Measurements from ENCODE around the gene TIFAB. TPM values are rescaled to one million over a fixed set of nuclear protein-coding genes. Genes with fewer than 3 reads are reported as not detected.

TIFAB gene
- total RNA-seq, 1 donor from 2014 or later, result not detected

GRCh38 chr5:135398160-135398854 is 53.8 kb downstream of the TIFAB start:
- H3K9me3 Mint-ChIP-seq (ENCODE audit: low read depth), result no peaks in the 10 kb centered on the region
- H3K4me1 Mint-ChIP-seq (ENCODE audit: low read depth), result peaks cover 62% of the 10 kb centered on the region
- peak overlapping the region; percentile 95 for H3K27ac Mint-ChIP-seq
- H3K4me3 Mint-ChIP-seq (ENCODE audit: low read depth), result peak overlapping the region; percentile 85
- no peak for TF ChIP-seq CTCF (IDR thresholded peaks at IDR 0.05; ENCODE audit: unreplicated experiment)
- no peak for DNase-seq (ENCODE audit: low spot score, unreplicated experiment)
- H3K27me3 Mint-ChIP-seq, result no peaks in the 10 kb centered on the region
- no peaks in the 10 kb centered on the region for H3K36me3 Mint-ChIP-seq (ENCODE audit: insufficient read depth)

Other genes with a start within 250 kb of the TIFAB start
- 311 and 319 TPM in 2 replicates for gene MACROH2A1, start 53.1 kb downstream of the TIFAB start, total RNA-seq
- not detected in 2 replicates for gene DCANP1, start 5.0 kb downstream of the TIFAB start, total RNA-seq
- gene NEUROG1, start 83.6 kb upstream of the TIFAB start, total RNA-seq, result not detected in 2 replicates
- gene CXCL14, start 126.6 kb upstream of the TIFAB start, total RNA-seq, result 6.1 and 10.1 TPM in 2 replicates